Measurements from ENCODE around the gene PRKCE. TPM values are rescaled to one million over a fixed set of nuclear protein-coding genes. Genes with fewer than 3 reads are reported as not detected.

The PRKCE gene
- total RNA-seq, 2 experiments from 2014 or later, result 24.9 to 26.2 TPM

DNA sequence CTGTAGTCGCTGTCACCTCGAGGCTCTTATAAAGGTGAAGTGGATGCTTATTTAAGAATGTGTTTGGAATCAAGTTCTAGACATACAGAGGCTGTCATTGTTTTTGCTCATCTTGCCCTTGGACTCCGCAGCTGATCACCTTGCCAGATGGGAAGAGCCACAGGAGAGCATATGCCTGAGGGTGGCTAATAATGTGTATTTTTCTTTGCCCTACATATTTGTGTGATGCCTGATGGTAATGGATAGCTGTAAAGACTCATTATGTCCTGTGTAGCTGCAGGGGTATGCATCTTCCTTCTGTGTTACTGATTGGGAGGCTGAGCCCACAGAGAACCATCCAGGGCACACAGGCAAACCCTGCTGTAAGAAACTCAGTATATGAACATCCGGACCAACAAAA is 61.7 kb downstream of the PRKCE start:
- Histone ChIP-seq H3K36me3 (ENCODE audit: insufficient read depth, low read length) (no peaks in the 10 kb centered on the region), H3K9me3 (ENCODE audit: control insufficient read depth in 1 of 2, insufficient read depth in 1 of 2, low read length in 2 of 2) (peaks cover 0 to 4% of the 10 kb centered on the region in 2 experiments), H3K4me1 (ENCODE audit: insufficient read depth, low read length) (no peaks in the 10 kb centered on the region), H3K27ac (ENCODE audit: low read depth in 1 of 2, low read length in 2 of 2) (no peak overlapping the region), H3K4me3 (ENCODE audit: low read length) (no peak overlapping the region), H3K27me3 (ENCODE audit: control insufficient read depth in 1 of 2, insufficient read depth in 2 of 2, low read length in 2 of 2) (no peaks in the 10 kb centered on the region)
- Mint-ChIP-seq H3K4me3 (no peak overlapping the region), H3K27ac (no peak overlapping the region), H3K9me3 (peaks cover 3% of the 10 kb centered on the region), H3K27me3 (no peaks in the 10 kb centered on the region), H3K36me3 (ENCODE audit: low read depth) (peaks cover 10% of the 10 kb centered on the region), H3K4me1 (ENCODE audit: low read depth) (no peaks in the 10 kb centered on the region)
- TF ChIP-seq, protein P1, sequence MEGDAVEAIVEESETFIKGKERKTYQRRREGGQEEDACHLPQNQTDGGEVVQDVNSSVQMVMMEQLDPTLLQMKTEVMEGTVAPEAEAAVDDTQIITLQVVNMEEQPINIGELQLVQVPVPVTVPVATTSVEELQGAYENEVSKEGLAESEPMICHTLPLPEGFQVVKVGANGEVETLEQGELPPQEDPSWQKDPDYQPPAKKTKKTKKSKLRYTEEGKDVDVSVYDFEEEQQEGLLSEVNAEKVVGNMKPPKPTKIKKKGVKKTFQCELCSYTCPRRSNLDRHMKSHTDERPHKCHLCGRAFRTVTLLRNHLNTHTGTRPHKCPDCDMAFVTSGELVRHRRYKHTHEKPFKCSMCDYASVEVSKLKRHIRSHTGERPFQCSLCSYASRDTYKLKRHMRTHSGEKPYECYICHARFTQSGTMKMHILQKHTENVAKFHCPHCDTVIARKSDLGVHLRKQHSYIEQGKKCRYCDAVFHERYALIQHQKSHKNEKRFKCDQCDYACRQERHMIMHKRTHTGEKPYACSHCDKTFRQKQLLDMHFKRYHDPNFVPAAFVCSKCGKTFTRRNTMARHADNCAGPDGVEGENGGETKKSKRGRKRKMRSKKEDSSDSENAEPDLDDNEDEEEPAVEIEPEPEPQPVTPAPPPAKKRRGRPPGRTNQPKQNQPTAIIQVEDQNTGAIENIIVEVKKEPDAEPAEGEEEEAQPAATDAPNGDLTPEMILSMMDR (IDR thresholded peaks at IDR 0.05), result no peak
- no peak for ATAC-seq (ENCODE audit: poor library complexity)
- intact Hi-C loops (cut with DNase I, micrococcal nuclease), result no loop called here
- ChIA-PET POLR2A (interaction anchor here (0.8 kb wide), 1 partner anchor 15 kb away, joined by 3 read pairs; no protein-coding TSS in a partner anchor), CTCF (no interaction called here)
- DNase-seq, result no peak

DNA sequence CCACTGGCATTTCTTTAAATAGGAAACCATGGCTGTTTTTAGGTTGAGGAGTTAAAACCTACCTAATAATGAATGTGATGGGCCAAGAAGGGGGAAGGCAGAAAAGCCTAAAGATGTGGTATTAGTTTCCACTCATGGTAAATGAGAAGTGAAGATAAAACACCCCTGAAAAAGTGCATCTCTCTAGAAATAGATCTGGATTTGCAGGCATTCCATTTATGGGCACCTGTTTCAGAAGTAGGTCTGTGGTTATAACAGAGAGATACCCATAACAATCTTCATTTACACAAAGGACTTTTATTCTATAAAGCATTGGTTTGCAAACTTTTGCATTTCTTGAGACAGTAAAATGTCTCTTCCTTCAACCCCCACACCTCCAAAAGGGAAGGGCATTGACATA is 62.1 kb downstream of the PRKCE start:
- intact Hi-C loops (cut with DNase I, micrococcal nuclease), result no loop called here

DNA sequence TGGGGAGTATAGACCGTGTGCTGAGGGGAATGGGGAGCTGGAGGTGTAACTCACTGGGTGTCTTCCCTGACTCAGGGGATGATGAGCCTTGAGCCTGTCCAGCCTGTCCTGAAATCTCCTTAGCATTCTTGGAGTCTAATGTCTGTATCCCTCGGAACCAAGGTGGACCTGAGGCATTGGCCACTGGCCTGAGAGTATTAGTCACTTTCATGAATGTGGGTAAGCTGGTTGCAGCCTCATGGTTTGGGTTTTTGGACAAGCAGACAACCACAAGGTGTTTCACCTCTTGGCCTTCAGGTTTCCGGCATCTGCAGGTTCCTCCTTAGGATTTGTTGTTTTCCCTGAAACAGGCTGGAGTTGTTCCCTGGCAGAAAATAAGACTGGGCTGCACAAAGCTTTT is 63.2 kb downstream of the PRKCE start:
- no peak overlapping the region for H3K27ac ChIP-seq (ENCODE audit: low read depth in 1 of 2, low read length in 2 of 2)
- POLR2A ChIA-PET, result no interaction called here
- H3K9me3 Mint-ChIP-seq, result no peaks in the 10 kb centered on the region
- H3K36me3 Mint-ChIP-seq (ENCODE audit: low read depth), result no peaks in the 10 kb centered on the region
- no peak overlapping the region for H3K4me3 ChIP-seq (ENCODE audit: low read length)
- H3K27ac Mint-ChIP-seq, result no peak overlapping the region
- no peak for DNase-seq
- no peaks in the 10 kb centered on the region for H3K4me1 Mint-ChIP-seq (ENCODE audit: low read depth)
- TF ChIP-seq, protein P1 (IDR thresholded peaks at IDR 0.05), result no peak
- H3K9me3 ChIP-seq (ENCODE audit: control insufficient read depth in 1 of 2, insufficient read depth in 1 of 2, low read length in 2 of 2), result no peaks in the 10 kb centered on the region
- no peaks in the 10 kb centered on the region for H3K4me1 ChIP-seq (ENCODE audit: insufficient read depth, low read length)
- H3K27me3 ChIP-seq (ENCODE audit: control insufficient read depth in 1 of 2, insufficient read depth in 2 of 2, low read length in 2 of 2), result no peaks in the 10 kb centered on the region
- CTCF ChIA-PET, result no interaction called here
- no peak overlapping the region for H3K4me3 Mint-ChIP-seq
- ATAC-seq (ENCODE audit: poor library complexity), result no peak
- H3K36me3 ChIP-seq (ENCODE audit: insufficient read depth, low read length), result no peaks in the 10 kb centered on the region
- no peaks in the 10 kb centered on the region for H3K27me3 Mint-ChIP-seq
- intact Hi-C loops (cut with DNase I, micrococcal nuclease), result no loop called here

More for the DNA sequence above, 62.1 kb downstream of the PRKCE start:
- no peaks in the 10 kb centered on the region for H3K4me1 ChIP-seq (ENCODE audit: insufficient read depth, low read length)
- DNase-seq (no peak), ATAC-seq (ENCODE audit: poor library complexity) (no peak)
- no peaks in the 10 kb centered on the region for H3K27me3 Mint-ChIP-seq
- H3K27ac Mint-ChIP-seq, result no peak overlapping the region
- H3K36me3 Mint-ChIP-seq (ENCODE audit: low read depth), result peaks cover 5% of the 10 kb centered on the region
- no peak overlapping the region for H3K4me3 Mint-ChIP-seq
- no peaks in the 10 kb centered on the region for H3K4me1 Mint-ChIP-seq (ENCODE audit: low read depth)
- TF ChIP-seq, protein P1 (IDR thresholded peaks at IDR 0.05), result no peak
- peaks cover 0 to 4% of the 10 kb centered on the region in 2 experiments for H3K9me3 ChIP-seq (ENCODE audit: control insufficient read depth in 1 of 2, insufficient read depth in 1 of 2, low read length in 2 of 2)
- POLR2A ChIA-PET, result no interaction called here
- no peak overlapping the region for H3K4me3 ChIP-seq (ENCODE audit: low read length)
- no peaks in the 10 kb centered on the region for H3K27me3 ChIP-seq (ENCODE audit: control insufficient read depth in 1 of 2, insufficient read depth in 2 of 2, low read length in 2 of 2)
- no peak overlapping the region for H3K27ac ChIP-seq (ENCODE audit: low read depth in 1 of 2, low read length in 2 of 2)
- no peaks in the 10 kb centered on the region for H3K36me3 ChIP-seq (ENCODE audit: insufficient read depth, low read length)
- CTCF ChIA-PET, result no interaction called here
- H3K9me3 Mint-ChIP-seq, result no peaks in the 10 kb centered on the region
